GM19193 (cell line): Measurements from ENCODE around the gene PTPRD.

ENCODE experiments used
- POLR2A ChIP-seq: IDR thresholded peaks from 4 replicates; pipeline ENCODE4 v1.6.1; 2011; ENCODE audit not compliant: insufficient read depth, insufficient read length; ENCODE audit errors: extremely low read depth

The PTPRD gene

DNA sequence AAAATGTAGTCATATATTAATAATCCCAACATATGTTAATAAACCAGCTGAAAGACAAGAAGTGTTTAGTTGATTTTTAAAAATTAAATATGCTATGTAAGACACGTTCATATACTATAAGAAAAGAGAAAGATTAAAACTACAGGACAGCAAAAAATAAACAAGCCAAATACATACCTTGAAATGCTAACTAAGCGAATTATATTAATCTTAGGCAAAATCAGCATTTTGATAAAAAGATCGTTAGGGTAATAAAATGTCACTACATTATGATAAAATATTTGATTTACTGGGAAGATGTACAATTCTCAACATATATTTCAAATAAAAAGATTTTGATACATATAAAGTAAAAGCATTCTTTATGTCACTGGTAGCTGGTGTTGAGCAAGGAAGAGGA lies 938.3 kb downstream of the PTPRD start:
- TF ChIP-seq POLR2A: no peak

DNA sequence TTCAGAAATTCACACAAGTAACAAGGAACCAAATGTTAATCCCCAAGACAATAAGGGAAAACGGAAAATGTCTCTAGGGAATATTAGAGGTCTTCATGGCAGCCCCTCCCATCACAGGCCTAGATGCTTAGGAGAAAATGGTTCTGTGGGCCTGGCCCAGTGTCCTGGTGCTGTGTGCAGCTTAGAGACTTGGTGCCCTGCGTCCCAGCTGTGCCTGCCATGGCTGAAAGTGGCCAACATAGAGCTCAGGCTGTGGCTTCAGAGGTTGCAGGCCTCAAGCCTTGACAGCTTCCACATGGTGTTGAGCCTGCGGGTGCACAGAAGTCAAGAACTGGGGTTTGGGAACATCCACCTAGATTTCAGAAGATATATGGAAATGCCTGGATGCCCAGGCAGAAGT lies 942.3 kb downstream of the PTPRD start:
- TF ChIP-seq POLR2A: no peak

- TF ChIP-seq POLR2A: no peak
Observed at GRCh38 chr9:9645006-9645405, 967.8 kb downstream of the PTPRD start.

DNA sequence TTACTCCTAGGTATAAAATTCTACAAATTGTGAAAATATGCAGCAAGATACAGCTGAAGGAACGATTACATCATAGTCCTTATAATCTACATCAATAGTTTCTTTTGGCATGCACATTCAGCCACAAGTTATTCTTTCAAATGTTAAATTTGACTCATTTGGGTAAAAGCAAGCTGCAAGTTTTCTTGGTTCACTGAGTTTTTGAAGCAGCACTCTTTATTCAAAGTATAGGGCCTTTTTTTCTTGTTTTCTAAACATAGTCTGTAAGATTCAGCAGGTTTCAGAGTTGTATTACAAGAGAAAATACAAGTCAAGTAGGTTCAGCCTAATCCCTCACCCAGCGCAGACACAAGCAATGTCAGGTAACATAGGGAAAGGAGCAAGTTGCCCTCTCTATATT lies 981.5 kb downstream of the PTPRD start:
- TF ChIP-seq POLR2A: no peak

GRCh38 chr9:9625248-9625647 lies 987.6 kb downstream of the PTPRD start:
- TF ChIP-seq POLR2A: no peak

DNA sequence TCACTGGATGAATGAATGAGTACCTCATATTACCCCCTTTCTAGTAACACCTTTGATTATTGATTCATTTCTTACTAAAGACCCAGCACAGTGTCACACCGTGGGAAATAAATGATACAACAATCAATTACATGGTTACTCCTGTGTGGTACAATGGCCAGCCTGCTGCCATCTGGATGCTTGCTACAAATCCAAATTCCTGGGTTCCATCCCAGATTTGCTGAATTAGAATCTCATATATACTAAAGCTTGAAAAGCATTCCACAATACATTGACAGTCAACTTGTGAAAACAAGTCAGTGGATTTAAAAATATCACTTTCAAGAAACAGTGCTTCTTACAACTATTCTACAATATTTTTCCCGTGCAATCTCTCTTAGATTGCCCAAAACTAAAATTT lies 989.3 kb downstream of the PTPRD start:
- TF ChIP-seq POLR2A: no peak

DNA sequence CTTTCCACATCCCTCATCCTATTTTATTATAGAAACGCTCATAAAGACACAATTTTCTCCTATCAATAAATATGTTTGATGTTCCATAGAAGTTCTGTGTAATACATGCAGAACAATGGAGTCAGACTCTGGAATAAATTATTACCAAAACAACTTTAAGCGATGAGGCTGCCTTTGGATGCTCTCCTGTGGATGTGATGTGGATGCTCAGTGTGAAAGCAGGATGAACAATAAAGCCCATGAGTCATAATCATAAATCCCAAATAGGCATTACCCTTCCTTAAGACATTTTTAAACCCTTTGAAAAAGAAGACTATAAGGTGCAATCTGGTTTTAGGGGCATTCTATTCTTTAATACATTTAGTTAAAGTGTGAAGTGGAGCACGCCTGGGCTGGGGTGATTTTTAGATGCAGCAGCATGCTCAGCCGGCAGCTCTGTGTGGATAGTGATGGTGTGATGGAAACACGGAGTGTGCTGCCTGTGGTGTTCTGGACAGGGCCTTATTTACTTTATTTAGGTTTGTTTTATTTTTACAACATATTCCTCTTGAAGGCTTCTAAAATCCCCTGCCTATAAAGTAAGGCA lies 991.4 kb downstream of the PTPRD start:
- TF ChIP-seq POLR2A: no peak

- TF ChIP-seq POLR2A: no peak
Observed at GRCh38 chr9:9620736-9621135, 992.1 kb downstream of the PTPRD start.

- TF ChIP-seq POLR2A: no peak
Observed at GRCh38 chr9:9615086-9615485, 997.7 kb downstream of the PTPRD start.

- no peak for TF ChIP-seq POLR2A
Observed at GRCh38 chr9:9614607-9615006, 998.2 kb downstream of the PTPRD start.

- no peak for TF ChIP-seq POLR2A
Observed at GRCh38 chr9:9612755-9613154, 1000.0 kb downstream of the PTPRD start.

DNA sequence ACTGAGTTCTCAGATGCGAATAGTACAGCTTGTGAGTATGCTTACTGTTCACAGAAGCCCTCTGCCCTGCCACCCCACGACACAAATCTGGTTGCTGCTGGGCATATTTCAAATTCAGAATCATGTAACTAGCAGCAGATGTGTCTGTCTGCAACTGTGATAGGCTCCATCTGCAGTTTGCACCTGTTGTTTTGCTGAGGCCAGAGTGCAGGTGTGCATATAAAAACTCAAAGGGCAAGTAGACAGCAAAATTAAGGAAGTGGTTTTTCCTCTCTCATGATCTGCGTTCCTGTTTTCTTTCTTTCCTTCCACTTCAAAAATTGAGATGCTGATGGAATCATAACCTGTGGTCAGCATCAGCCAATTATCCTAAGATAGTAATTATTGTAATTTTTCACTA lies 1000.5 kb downstream of the PTPRD start:
- TF ChIP-seq POLR2A: no peak

GRCh38 chr9:9605681-9606080 lies 1007.1 kb downstream of the PTPRD start:
- TF ChIP-seq POLR2A: no peak

GRCh38 chr9:9603345-9603744 lies 1009.5 kb downstream of the PTPRD start:
- TF ChIP-seq POLR2A: no peak

DNA sequence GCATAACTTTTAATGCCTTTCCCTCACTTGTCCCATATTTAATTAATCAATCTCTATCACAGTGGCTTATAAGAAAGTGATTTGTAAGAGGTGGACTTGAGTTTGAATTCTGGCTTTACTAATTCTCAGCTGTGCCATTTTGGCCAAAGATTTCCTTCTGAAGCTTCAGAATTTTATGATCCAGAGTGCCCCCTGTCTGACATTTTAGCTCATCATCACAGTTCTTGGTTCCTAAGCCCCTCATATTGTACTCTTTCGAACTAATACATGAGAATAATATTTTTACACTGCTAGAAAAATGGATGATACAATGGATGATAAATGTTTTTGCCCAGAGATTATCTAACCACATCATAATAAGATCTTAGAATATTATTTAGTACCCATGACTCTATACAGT lies 1014.1 kb downstream of the PTPRD start:
- no peak for TF ChIP-seq POLR2A

DNA sequence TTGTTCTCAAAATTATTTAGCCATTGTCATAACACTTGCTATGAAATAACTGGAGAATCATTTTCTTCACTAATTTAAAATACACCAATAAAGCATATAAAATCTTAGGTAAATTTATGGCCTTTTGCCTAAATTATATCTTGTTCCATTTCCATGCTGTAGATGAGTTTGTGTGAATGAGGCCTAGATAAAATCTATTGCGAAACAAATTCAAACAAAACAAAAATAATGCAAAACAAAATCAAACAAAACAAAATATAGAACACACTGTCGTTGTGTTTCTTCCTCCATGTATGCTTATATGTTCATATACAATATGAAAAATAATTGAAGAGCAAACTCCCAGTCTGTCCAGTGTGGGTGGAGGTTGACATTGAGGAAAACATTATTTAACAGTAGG lies 1020.7 kb downstream of the PTPRD start:
- TF ChIP-seq POLR2A: no peak

- TF ChIP-seq POLR2A: no peak
Observed at GRCh38 chr9:9585920-9586319, 1026.9 kb downstream of the PTPRD start.
